ENCODE data around the gene SRSF1.
"Not testable (repeated sequence)": the region's sequence is repeated elsewhere in the genome, so short reads cannot be mapped to it uniquely, and the experiment has no call there.

SRSF1 gene

GRCh38 chr17:57991537-57991936 lies 15.5 kb downstream of the SRSF1 start:
- DNase-seq (ENCODE audit: extremely low read depth in 1 of 2, low read depth in 1 of 2), result no peak

GRCh38 chr17:57990037-57990436 lies 17.0 kb downstream of the SRSF1 start:
- no peak for DNase-seq (ENCODE audit: extremely low read depth in 1 of 2, low read depth in 1 of 2)

- peak in 1 of 2 donors; percentile 43 for DNase-seq (ENCODE audit: extremely low read depth in 1 of 2, low read depth in 1 of 2)
These were observed 18.5 kb downstream of the SRSF1 start for GRCh38 chr17:57988301-57989250.

GRCh38 chr17:57987581-57988300 lies 19.3 kb downstream of the SRSF1 start, which contains the start of gene VEZF1:
Gene VEZF1, minus strand, starts transcription at chr17:57988254. Its CDS starts 143 bp downstream, at chr17:57988111.
- peak; percentile 56 to 63 for DNase-seq (ENCODE audit: extremely low read depth in 1 of 2, low read depth in 1 of 2)

- DNase-seq (ENCODE audit: extremely low read depth in 1 of 2, low read depth in 1 of 2), result peak; percentile 17 to 51
These were observed 20.0 kb downstream of the SRSF1 start for GRCh38 chr17:57986841-57987580.

- no peak for DNase-seq (ENCODE audit: extremely low read depth in 1 of 2, low read depth in 1 of 2)
These were observed 21.4 kb downstream of the SRSF1 start for GRCh38 chr17:57985675-57985974.

GRCh38 chr17:57984936-57985674 lies 21.9 kb downstream of the SRSF1 start:
- no peak for DNase-seq (ENCODE audit: extremely low read depth in 1 of 2, low read depth in 1 of 2)

GRCh38 chr17:57984261-57984890 lies 22.7 kb downstream of the SRSF1 start:
- DNase-seq (ENCODE audit: extremely low read depth in 1 of 2, low read depth in 1 of 2), result no peak

GRCh38 chr17:57983446-57983845 lies 23.6 kb downstream of the SRSF1 start:
- DNase-seq (ENCODE audit: extremely low read depth in 1 of 2, low read depth in 1 of 2), result no peak

- DNase-seq (ENCODE audit: extremely low read depth in 1 of 2, low read depth in 1 of 2), result no peak
These were observed 24.4 kb downstream of the SRSF1 start for GRCh38 chr17:57982452-57983170.

GRCh38 chr17:57980522-57980921 lies 26.5 kb downstream of the SRSF1 start:
- DNase-seq (ENCODE audit: extremely low read depth in 1 of 2, low read depth in 1 of 2), result no peak

GRCh38 chr17:57979076-57979475 lies 28.0 kb downstream of the SRSF1 start:
- no peak for DNase-seq (ENCODE audit: extremely low read depth in 1 of 2, low read depth in 1 of 2)

- DNase-seq (ENCODE audit: extremely low read depth in 1 of 2, low read depth in 1 of 2), result no peak
These were observed 30.5 kb downstream of the SRSF1 start for GRCh38 chr17:57976594-57976993.

- no peak for DNase-seq (ENCODE audit: extremely low read depth in 1 of 2, low read depth in 1 of 2)
These were observed 32.0 kb downstream of the SRSF1 start for GRCh38 chr17:57975044-57975443.

- not testable (repeated sequence) for DNase-seq (ENCODE audit: extremely low read depth in 1 of 2, low read depth in 1 of 2)
These were observed 32.8 kb downstream of the SRSF1 start for GRCh38 chr17:57974053-57974824.

GRCh38 chr17:57972151-57972550 lies 34.9 kb downstream of the SRSF1 start:
- DNase-seq (ENCODE audit: extremely low read depth in 1 of 2, low read depth in 1 of 2), result no peak

- no peak for DNase-seq (ENCODE audit: extremely low read depth in 1 of 2, low read depth in 1 of 2)
These were observed 35.5 kb downstream of the SRSF1 start for GRCh38 chr17:57971572-57971971.

- DNase-seq (ENCODE audit: extremely low read depth in 1 of 2, low read depth in 1 of 2), result no peak
These were observed 36.3 kb downstream of the SRSF1 start for GRCh38 chr17:57970710-57971109.

- no peak for DNase-seq (ENCODE audit: extremely low read depth in 1 of 2, low read depth in 1 of 2)
These were observed 38.6 kb downstream of the SRSF1 start for GRCh38 chr17:57968456-57968855.

All from stimulated activated CD8-positive, alpha-beta memory T cell treated with anti-CD3 and anti-CD28 coated beads, Interleukin-7, amount 100 ng/mL, for 48 hours (primary cell).